ENCODE data around the gene PCSK9. TPM values are rescaled to one million over a fixed set of nuclear protein-coding genes. Genes with fewer than 3 reads are reported as not detected.
A peak's percentile ranks its signal among the peaks of the same experiment; 100 is the strongest.

PCSK9 gene
- total and polyA plus RNA-seq, 2 of the 13 experiments (the other 11 are each of a cell fraction or from before 2014, with no cell fraction given): 33.3 to 80.5 TPM

GRCh38 chr1:55035904-55036303, 3.4 kb upstream of the PCSK9 start (continued):
- no peak for TF ChIP-seq MED13 (CRISPR knock-in tag; IDR thresholded peaks at IDR 0.05)
- no peak for TF ChIP-seq ZNF234 (CRISPR knock-in tag; conservative IDR thresholded peaks at IDR 0.05)
- TF ChIP-seq HMGA1 (CRISPR knock-in tag; conservative IDR thresholded peaks at IDR 0.05): no peak
- no peak for TF ChIP-seq MYPOP (CRISPR knock-in tag; IDR thresholded peaks at IDR 0.05)
- TF ChIP-seq MIER3 (CRISPR knock-in tag; IDR thresholded peaks at IDR 0.05; ENCODE audit: borderline replicate concordance): 0 out of 2 replicates have a peak, but pooled peaks have one; percentile 26
- no peak for TF ChIP-seq ZUFSP (CRISPR knock-in tag; IDR thresholded peaks at IDR 0.05; ENCODE audit: borderline replicate concordance)
- no peak for TF ChIP-seq SP1 (IDR thresholded peaks at IDR 0.05)
- TF ChIP-seq SP1 (CRISPR knock-in tag; IDR thresholded peaks at IDR 0.05): no peak
- 0 out of 2 replicates have a peak, but pooled peaks have one; percentile 28 for TF ChIP-seq PAXIP1 (CRISPR knock-in tag; conservative IDR thresholded peaks at IDR 0.05)
- no peak for TF ChIP-seq MTF1 (CRISPR knock-in tag; IDR thresholded peaks at IDR 0.05)
- TF ChIP-seq NCOA2 (CRISPR knock-in tag; IDR thresholded peaks at IDR 0.05): no peak
- no peak for TF ChIP-seq ZNF775 (CRISPR knock-in tag; IDR thresholded peaks at IDR 0.05; ENCODE audit: borderline replicate concordance)
- TF ChIP-seq ZKSCAN5 (CRISPR knock-in tag; IDR thresholded peaks at IDR 0.05): no peak
- no peak for TF ChIP-seq SP4 (CRISPR knock-in tag; IDR thresholded peaks at IDR 0.05)
- TF ChIP-seq ATF2 (CRISPR knock-in tag; IDR thresholded peaks at IDR 0.05): 0 out of 2 replicates have a peak, but pooled peaks have one; percentile 33
- TF ChIP-seq ZNF609 (CRISPR knock-in tag; IDR thresholded peaks at IDR 0.05; ENCODE audit: borderline replicate concordance): peak; percentile 29; the same call in 1 of the 2 replicates
- no peak for TF ChIP-seq GABPA (IDR thresholded peaks at IDR 0.05; ENCODE audit: low read depth, low read length)
- peak; percentile 48 for TF ChIP-seq GABPA (CRISPR knock-in tag; IDR thresholded peaks at IDR 0.05; ENCODE audit: low read depth)
- TF ChIP-seq ZFP41 (CRISPR knock-in tag; IDR thresholded peaks at IDR 0.05; ENCODE audit: borderline replicate concordance): no peak
